Measurements from ENCODE around the gene CPA5. TPM values are rescaled to one million over a fixed set of nuclear protein-coding genes. Genes with fewer than 3 reads are reported as not detected.

The CPA5 gene
- total and polyA plus RNA-seq, 3 donors from 2014 or later: 11.5 to 59.4 (median 46.7) TPM

DNA sequence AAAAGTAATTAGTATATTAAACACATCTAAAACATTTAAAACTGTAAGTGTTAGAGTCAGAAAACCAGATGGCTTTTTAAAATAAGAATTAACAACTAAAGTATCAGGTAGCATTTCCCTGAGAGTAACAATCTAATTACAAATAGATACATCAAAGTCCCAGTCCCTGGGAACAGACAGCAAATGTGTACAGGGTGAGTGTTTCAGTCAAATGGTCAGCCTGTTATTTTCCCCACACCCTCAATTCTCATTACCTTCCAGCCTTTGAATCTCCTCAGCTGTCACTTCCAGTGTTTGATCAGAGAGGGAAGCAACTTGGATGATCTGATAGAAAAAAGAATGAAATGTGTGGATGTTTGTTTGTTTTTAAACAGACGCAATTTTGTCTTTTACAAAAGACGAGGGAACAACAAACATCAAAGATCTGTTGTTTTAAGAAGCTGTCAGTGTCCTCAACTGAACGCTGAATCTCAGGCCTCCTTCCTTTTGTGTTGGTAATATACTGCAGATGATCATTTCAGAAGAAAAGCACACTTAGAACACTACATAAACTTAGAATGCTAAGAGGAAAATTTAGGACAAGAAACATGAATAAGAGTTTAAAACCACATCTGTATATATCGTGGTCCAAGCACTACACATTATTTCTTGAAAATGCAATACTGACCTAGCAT lies 66.4 kb downstream of the CPA5 start:
- Histone ChIP-seq H3K27ac (no peak overlapping the region), H3K27me3 (no peaks in the 10 kb centered on the region), H3K4me1 (peaks cover under 1% of the 10 kb centered on the region), H3K36me3 (ENCODE audit: low read depth, missing control alignments) (no peaks in the 10 kb centered on the region), H3K9me3 (no peaks in the 10 kb centered on the region), H3K4me3 (no peak overlapping the region)
- intact Hi-C loops (cut with DNase I; ENCODE audit: low total_unique reads): no loop called here
- 60 to 61% methylated on average over 4 of the region's 4 CpGs for WGBS, 2 donors
- TF ChIP-seq, protein P1, sequence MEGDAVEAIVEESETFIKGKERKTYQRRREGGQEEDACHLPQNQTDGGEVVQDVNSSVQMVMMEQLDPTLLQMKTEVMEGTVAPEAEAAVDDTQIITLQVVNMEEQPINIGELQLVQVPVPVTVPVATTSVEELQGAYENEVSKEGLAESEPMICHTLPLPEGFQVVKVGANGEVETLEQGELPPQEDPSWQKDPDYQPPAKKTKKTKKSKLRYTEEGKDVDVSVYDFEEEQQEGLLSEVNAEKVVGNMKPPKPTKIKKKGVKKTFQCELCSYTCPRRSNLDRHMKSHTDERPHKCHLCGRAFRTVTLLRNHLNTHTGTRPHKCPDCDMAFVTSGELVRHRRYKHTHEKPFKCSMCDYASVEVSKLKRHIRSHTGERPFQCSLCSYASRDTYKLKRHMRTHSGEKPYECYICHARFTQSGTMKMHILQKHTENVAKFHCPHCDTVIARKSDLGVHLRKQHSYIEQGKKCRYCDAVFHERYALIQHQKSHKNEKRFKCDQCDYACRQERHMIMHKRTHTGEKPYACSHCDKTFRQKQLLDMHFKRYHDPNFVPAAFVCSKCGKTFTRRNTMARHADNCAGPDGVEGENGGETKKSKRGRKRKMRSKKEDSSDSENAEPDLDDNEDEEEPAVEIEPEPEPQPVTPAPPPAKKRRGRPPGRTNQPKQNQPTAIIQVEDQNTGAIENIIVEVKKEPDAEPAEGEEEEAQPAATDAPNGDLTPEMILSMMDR (IDR thresholded peaks at IDR 0.05): no peak
- no peak for TF ChIP-seq POLR2A (IDR thresholded peaks at IDR 0.05)
- DNase-seq: no peak

- TF ChIP-seq, protein P1 (IDR thresholded peaks at IDR 0.05): no peak
- TF ChIP-seq POLR2A (IDR thresholded peaks at IDR 0.05): no peak
- intact Hi-C loops (cut with DNase I; ENCODE audit: low total_unique reads): no loop called here
- Histone ChIP-seq H3K4me3 (no peak overlapping the region), H3K9me3 (no peaks in the 10 kb centered on the region), H3K36me3 (ENCODE audit: low read depth, missing control alignments) (no peaks in the 10 kb centered on the region), H3K4me1 (peaks cover 23% of the 10 kb centered on the region), H3K27me3 (no peaks in the 10 kb centered on the region), H3K27ac (no peak overlapping the region)
- no peak for DNase-seq
- 99 to 100% methylated on average over 4 of the region's 4 CpGs for WGBS, 2 donors
These were observed 68.6 kb downstream of the CPA5 start for GRCh38 chr7:130413201-130413600.

GRCh38 chr7:130415006-130415405 lies 70.4 kb downstream of the CPA5 start:
- H3K27me3 ChIP-seq: no peaks in the 10 kb centered on the region
- intact Hi-C loops (cut with DNase I; ENCODE audit: low total_unique reads): no loop called here
- H3K36me3 ChIP-seq (ENCODE audit: low read depth, missing control alignments): no peaks in the 10 kb centered on the region
- no peak overlapping the region for H3K27ac ChIP-seq
- TF ChIP-seq, protein P1 (IDR thresholded peaks at IDR 0.05): no peak
- TF ChIP-seq POLR2A (IDR thresholded peaks at IDR 0.05): no peak
- DNase-seq: no peak
- H3K4me1 ChIP-seq: peaks cover 23% of the 10 kb centered on the region
- no peak overlapping the region for H3K4me3 ChIP-seq
- H3K9me3 ChIP-seq: no peaks in the 10 kb centered on the region

GRCh38 chr7:130417213-130417612 lies 72.6 kb downstream of the CPA5 start:
- Histone ChIP-seq H3K27me3 (no peaks in the 10 kb centered on the region), H3K4me1 (peaks cover 23% of the 10 kb centered on the region), H3K27ac (peak overlapping the region; percentile 33 to 57), H3K4me3 (no peak overlapping the region), H3K36me3 (ENCODE audit: low read depth, missing control alignments) (no peaks in the 10 kb centered on the region), H3K9me3 (no peaks in the 10 kb centered on the region)
- TF ChIP-seq, protein P1 (IDR thresholded peaks at IDR 0.05): no peak
- TF ChIP-seq POLR2A (IDR thresholded peaks at IDR 0.05): no peak
- intact Hi-C loops (cut with DNase I; ENCODE audit: low total_unique reads): no loop called here
- no peak for DNase-seq
- 26 to 52% methylated on average over 5 of the region's 5 CpGs for WGBS, 2 donors

DNA sequence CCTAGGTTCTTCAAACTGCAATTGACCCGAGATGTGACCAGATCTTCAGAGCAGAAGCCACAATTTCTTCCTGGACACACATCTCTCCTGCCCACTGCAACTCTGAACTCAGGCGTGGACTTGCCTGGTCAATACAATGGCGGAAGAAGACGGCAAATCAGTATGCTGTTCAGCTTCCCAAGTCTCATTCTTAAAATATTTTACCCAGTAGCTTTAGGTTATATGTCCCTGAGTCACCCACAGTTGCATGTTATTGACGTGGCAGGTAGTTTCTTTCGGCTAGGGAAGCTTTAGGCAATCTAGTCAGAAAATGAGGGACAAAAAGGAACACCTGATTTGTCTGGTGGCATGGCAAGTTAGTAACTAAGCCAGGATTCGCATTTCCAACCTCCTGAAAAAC lies 73.7 kb downstream of the CPA5 start:
- no peak overlapping the region for H3K4me3 ChIP-seq
- no peak overlapping the region for H3K27ac ChIP-seq
- TF ChIP-seq, protein P1 (IDR thresholded peaks at IDR 0.05): no peak
- no peak for TF ChIP-seq POLR2A (IDR thresholded peaks at IDR 0.05)
- no peak for DNase-seq
- H3K4me1 ChIP-seq: peaks cover 23% of the 10 kb centered on the region
- no peaks in the 10 kb centered on the region for H3K36me3 ChIP-seq (ENCODE audit: low read depth, missing control alignments)
- H3K9me3 ChIP-seq: no peaks in the 10 kb centered on the region
- H3K27me3 ChIP-seq: no peaks in the 10 kb centered on the region
- intact Hi-C loops (cut with DNase I; ENCODE audit: low total_unique reads): no loop called here
- 95 to 97% methylated on average over 7 of the region's 7 CpGs for WGBS, 2 donors

Measured in testis (tissue), 3 donors.